ENCODE measurements around the gene TMEM116. TPM values are rescaled to one million over a fixed set of nuclear protein-coding genes. Genes with fewer than 3 reads are reported as not detected.
"Not testable (repeated sequence)": the region's sequence is repeated elsewhere in the genome, so short reads cannot be mapped to it uniquely, and the experiment has no call there.

TMEM116 gene
- total RNA-seq = 10 to 100 TPM; 21.5 to 37.3 (median 35.5) TPM

- peak; percentile 100 for DNase-seq
- H3K4me3 ChIP-seq = peak within 1 kb of the TSS; percentile 80 to 96 (median 87)
- peak within 1 kb of the TSS; percentile 92 to 96 (median 95) for H3K27ac ChIP-seq
- H3K4me1 ChIP-seq = peaks cover 3 to 26% (median 7%) of the 10 kb centered on the region in 4 donors
- TF ChIP-seq CTCF (IDR thresholded peaks at IDR 0.05) = peak; percentile 53 to 83 (median 72)
- TF ChIP-seq POLR2A (IDR thresholded peaks at IDR 0.05) = peak; percentile 76 to 86
- no peaks in the 10 kb centered on the region for H3K27me3 ChIP-seq
- peaks cover 0 to 9% (median 0%) of the 10 kb centered on the region in 3 donors for H3K36me3 ChIP-seq
- no peaks in the 10 kb centered on the region for H3K9me3 ChIP-seq
Observed at GRCh38 chr12:112012775-112013600, at the start of gene TMEM116, which contains the start of gene ERP29. TSS of gene TMEM116 (minus strand) at chr12:112013165. CDS start at chr12:112005270, 7,895 bp downstream. TSS of gene ERP29 (plus strand) at chr12:112013426. CDS start at chr12:112013466, 40 bp downstream.

GRCh38 chr12:112061137-112061536, 48.2 kb upstream of the TMEM116 start:
- peaks cover 0 to 90% (median 0%) of the 10 kb centered on the region in 3 donors for H3K36me3 ChIP-seq
- no peak overlapping the region for H3K4me3 ChIP-seq
- H3K27me3 ChIP-seq = no peaks in the 10 kb centered on the region
- DNase-seq = no peak
- no peaks in the 10 kb centered on the region for H3K4me1 ChIP-seq
- TF ChIP-seq POLR2A (IDR thresholded peaks at IDR 0.05) (no peak), CTCF (IDR thresholded peaks at IDR 0.05) (no peak)
- H3K27ac ChIP-seq = no peak overlapping the region
- no peaks in the 10 kb centered on the region for H3K9me3 ChIP-seq

GRCh38 chr12:112049351-112049750, 36.4 kb upstream of the TMEM116 start:
- Histone ChIP-seq H3K36me3 (peaks cover 0 to 76% (median 0%) of the 10 kb centered on the region in 3 donors), H3K4me3 (no peak overlapping the region), H3K9me3 (no peaks in the 10 kb centered on the region), H3K4me1 (no peaks in the 10 kb centered on the region), H3K27ac (no peak overlapping the region), H3K27me3 (no peaks in the 10 kb centered on the region)
- DNase-seq = no peak
- TF ChIP-seq CTCF (IDR thresholded peaks at IDR 0.05) (no peak), POLR2A (IDR thresholded peaks at IDR 0.05) (no peak)

GRCh38 chr12:112046003-112046402, 33.0 kb upstream of the TMEM116 start:
- no peak for DNase-seq
- H3K27ac ChIP-seq = peak overlapping the region in 1 of 4 donors; percentile 22
- no peaks in the 10 kb centered on the region for H3K9me3 ChIP-seq
- H3K4me3 ChIP-seq = no peak overlapping the region
- no peak for TF ChIP-seq CTCF (IDR thresholded peaks at IDR 0.05)
- TF ChIP-seq POLR2A (IDR thresholded peaks at IDR 0.05) = no peak
- H3K4me1 ChIP-seq = no peaks in the 10 kb centered on the region
- H3K27me3 ChIP-seq = no peaks in the 10 kb centered on the region
- H3K36me3 ChIP-seq = peaks cover 0 to 80% (median 0%) of the 10 kb centered on the region in 3 donors

- H3K27me3 ChIP-seq, DNase-seq, H3K4me3 ChIP-seq, H3K4me1 ChIP-seq, H3K9me3 ChIP-seq, H3K27ac ChIP-seq: not testable (repeated sequence)
- peaks cover 0 to 88% (median 0%) of the 10 kb centered on the region in 3 donors for H3K36me3 ChIP-seq
Observed at GRCh38 chr12:112036614-112037013, 23.6 kb upstream of the TMEM116 start.

GRCh38 chr12:112035219-112035785, 22.3 kb upstream of the TMEM116 start:
- DNase-seq = no peak
- H3K36me3 ChIP-seq = peaks cover 0 to 87% (median 0%) of the 10 kb centered on the region in 3 donors
- H3K4me1 ChIP-seq = no peaks in the 10 kb centered on the region

More at GRCh38 chr12:112035219-112035785, 22.3 kb upstream of the TMEM116 start:
- Histone ChIP-seq H3K27ac (no peak overlapping the region), H3K27me3 (no peaks in the 10 kb centered on the region), H3K9me3 (no peaks in the 10 kb centered on the region), H3K4me3 (no peak overlapping the region)
- no peak for TF ChIP-seq POLR2A (IDR thresholded peaks at IDR 0.05)
- no peak for TF ChIP-seq CTCF (IDR thresholded peaks at IDR 0.05)
